Panc1 (cell line): ENCODE results near the gene KIFC3. TPM values are rescaled to one million over a fixed set of nuclear protein-coding genes. Genes with fewer than 3 reads are reported as not detected.

Experiments
- ATAC-seq: fragments of 200-7000 bp; cut with Tn5 transposase; 2 replicates; pipeline ENCODE4 v1.9.1; 2020; ENCODE audit warnings: mild to moderate bottlenecking, moderate library complexity
- BruUV-seq: library from RNA; stranded (reverse); fragments of 400-500 nt; replicated peaks from 2 replicates; lab custom pipeline; 2021; lab: Mats Ljungman, UMichigan
- CTCF ChIA-PET: fragments of 300-600 bp; sonication (Branson Sonifier 250); formaldehyde crosslinking; loops from one replicate; lab custom pipeline; 2022; ENCODE audit warnings: antibody characterized with exemption; lab: Charles Lee
- POLR2A ChIA-PET: fragments of 300-600 bp; sonication (Branson Sonifier 250); formaldehyde crosslinking; loops from one replicate; lab custom pipeline; 2022; ENCODE audit warnings: antibody characterized with exemption; lab: Charles Lee
- DNase-seq: peaks from one replicate; pipeline ENCODE4 v3.0.0-alpha.2; 2010; ENCODE audit warnings: low read depth, low spot score
- H3K27ac ChIP-seq: 2 replicates; pipeline ENCODE4 v1.5.1; 2011; ENCODE audit warnings: mild to moderate bottlenecking, low read length, inconsistent platforms
- H3K27me3 ChIP-seq: fragments of 200-500 bp; sonication (Bioruptor generic); 2 replicates; pipeline ENCODE4 v1.6.0; 2014; ENCODE audit warnings: low read length, inconsistent platforms; ENCODE audit not compliant: control insufficient read depth, insufficient read depth
- H3K36me3 ChIP-seq: fragments of 200-500 bp; sonication (Bioruptor generic); 2 replicates; pipeline ENCODE4 v1.5.1; 2014; ENCODE audit warnings: inconsistent platforms, mild to moderate bottlenecking, low read length, moderate library complexity; ENCODE audit not compliant: control insufficient read depth, insufficient read depth
- H3K4me1 ChIP-seq: 2 replicates; pipeline ENCODE4 v1.5.1; 2011; ENCODE audit warnings: inconsistent platforms, mild to moderate bottlenecking, low read length, moderate library complexity; ENCODE audit not compliant: control insufficient read depth, insufficient read depth
- H3K4me3 ChIP-seq, 2 experiments: 2 replicates each; pipeline ENCODE4 v1.5.1; 2011 to 2012; ENCODE audit warnings: low read depth in 2 of 2, low read length in 2 of 2, mild to moderate bottlenecking in 2 of 2, inconsistent platforms in 1 of 2, moderate library complexity in 1 of 2
- H3K9me3 ChIP-seq: fragments of 200-500 bp; sonication (Bioruptor generic); 2 replicates; pipeline ENCODE4 v1.5.1; 2014; ENCODE audit warnings: low read depth, mild to moderate bottlenecking, inconsistent platforms, low read length, moderate library complexity; ENCODE audit not compliant: control insufficient read depth, insufficient read depth
- CTCF ChIP-seq: fragments of 450-650 bp; IDR thresholded peaks from 2 replicates; pipeline ENCODE4 v1.5.1; 2017; ENCODE audit warnings: mild to moderate bottlenecking
- POLR2AphosphoS5 ChIP-seq: IDR thresholded peaks from 2 replicates; pipeline ENCODE4 v1.6.1; 2012; ENCODE audit warnings: mild to moderate bottlenecking, low read depth, low read length, moderate library complexity
- REST ChIP-seq, 2 experiments: IDR thresholded peaks; 2 replicates each; pipeline ENCODE4 v1.6.1; 2011 to 2012; ENCODE audit warnings: low read depth in 2 of 2, control low read depth in 1 of 2, low read length in 1 of 2, mild to moderate bottlenecking in 1 of 2, moderate library complexity in 1 of 2; ENCODE audit not compliant: insufficient read depth in 1 of 2
- SIN3A ChIP-seq: IDR thresholded peaks from 2 replicates; pipeline ENCODE4 v1.6.1; 2012; ENCODE audit warnings: low read depth, mild to moderate bottlenecking, low read length, moderate library complexity, borderline replicate concordance; ENCODE audit not compliant: insufficient read depth
- TCF7L2 ChIP-seq: IDR thresholded peaks from 2 replicates; pipeline ENCODE4 v1.6.1; 2011; ENCODE audit warnings: mild to moderate bottlenecking, low read depth, low read length, inconsistent platforms
- in situ Hi-C: cut with HindIII; loops from 2 replicates; pipeline ENCODE4 v1.10.0; 2016; ENCODE audit warnings: low sequenced_read_pairs, low pct_unique_long_range_greater_than_20kb
- intact Hi-C: fragments of 100-400 bp; cut with micrococcal nuclease; formaldehyde crosslinking; loops from one replicate; pipeline ENCODE4 v1.10.0; 2022; ENCODE audit not compliant: unreplicated experiment
- total RNA-seq: library from RNA; stranded (reverse); gene quantifications from one replicate; pipeline ENCODE4 v1.2.1, GENCODE V29; 2021; ENCODE audit not compliant: unreplicated experiment

Gene KIFC3
- total RNA-seq, 1 experiment from 2014 or later: 51.5 TPM

GRCh38 chr16:57791195-57791892 is 10.9 kb downstream of the KIFC3 start:
- Histone ChIP-seq H3K27me3 (no peaks in the 10 kb centered on the region), H3K27ac (no peak overlapping the region), H3K4me1 (no peaks in the 10 kb centered on the region), H3K4me3 (no peak overlapping the region), H3K9me3 (no peaks in the 10 kb centered on the region), H3K36me3 (no peaks in the 10 kb centered on the region)
- intact Hi-C loops (no loop called here), in situ Hi-C loops (no loop called here)
- no peak for DNase-seq
- ATAC-seq: no peak
- CTCF ChIA-PET: no interaction called here
- TF ChIP-seq TCF7L2 (no peak), CTCF (no peak), POLR2AphosphoS5 (no peak), SIN3A (no peak), REST (IDR thresholded peaks at IDR 0.05; ENCODE audit: insufficient read depth in 1 of 2, low read depth in 2 of 2, low read length in 1 of 2) (no peak)
- POLR2A ChIA-PET: no interaction called here
- no TSS peak for BruUV-seq

GRCh38 chr16:57788951-57789350 is 13.3 kb downstream of the KIFC3 start:
- no peak for ATAC-seq
- no peaks in the 10 kb centered on the region for H3K9me3 ChIP-seq
- POLR2A ChIA-PET: no interaction called here
- CTCF ChIA-PET: no interaction called here
- H3K4me1 ChIP-seq: no peaks in the 10 kb centered on the region
- H3K27ac ChIP-seq: no peak overlapping the region
- no peaks in the 10 kb centered on the region for H3K27me3 ChIP-seq
- no TSS peak for BruUV-seq
- DNase-seq: no peak
- H3K4me3 ChIP-seq: no peak overlapping the region
- intact Hi-C loops: no loop called here
- H3K36me3 ChIP-seq: no peaks in the 10 kb centered on the region
- in situ Hi-C loops: no loop called here
- no peak for TF ChIP-seq SIN3A
- TF ChIP-seq TCF7L2: no peak
- no peak for TF ChIP-seq REST (IDR thresholded peaks at IDR 0.05; ENCODE audit: insufficient read depth in 1 of 2, low read depth in 2 of 2, low read length in 1 of 2)
- TF ChIP-seq CTCF: no peak
- no peak for TF ChIP-seq POLR2AphosphoS5
